GM11168 (cell line): ENCODE results near the gene STAMBPL1.

Experiments used
- in situ Hi-C: fragments of 300-500 bp; cut with MboI; formaldehyde crosslinking; loops from one replicate; pipeline ENCODE4 v1.12.0; 2022; ENCODE audit warnings: low sequenced_read_pairs; ENCODE audit not compliant: unreplicated experiment

The STAMBPL1 gene

DNA sequence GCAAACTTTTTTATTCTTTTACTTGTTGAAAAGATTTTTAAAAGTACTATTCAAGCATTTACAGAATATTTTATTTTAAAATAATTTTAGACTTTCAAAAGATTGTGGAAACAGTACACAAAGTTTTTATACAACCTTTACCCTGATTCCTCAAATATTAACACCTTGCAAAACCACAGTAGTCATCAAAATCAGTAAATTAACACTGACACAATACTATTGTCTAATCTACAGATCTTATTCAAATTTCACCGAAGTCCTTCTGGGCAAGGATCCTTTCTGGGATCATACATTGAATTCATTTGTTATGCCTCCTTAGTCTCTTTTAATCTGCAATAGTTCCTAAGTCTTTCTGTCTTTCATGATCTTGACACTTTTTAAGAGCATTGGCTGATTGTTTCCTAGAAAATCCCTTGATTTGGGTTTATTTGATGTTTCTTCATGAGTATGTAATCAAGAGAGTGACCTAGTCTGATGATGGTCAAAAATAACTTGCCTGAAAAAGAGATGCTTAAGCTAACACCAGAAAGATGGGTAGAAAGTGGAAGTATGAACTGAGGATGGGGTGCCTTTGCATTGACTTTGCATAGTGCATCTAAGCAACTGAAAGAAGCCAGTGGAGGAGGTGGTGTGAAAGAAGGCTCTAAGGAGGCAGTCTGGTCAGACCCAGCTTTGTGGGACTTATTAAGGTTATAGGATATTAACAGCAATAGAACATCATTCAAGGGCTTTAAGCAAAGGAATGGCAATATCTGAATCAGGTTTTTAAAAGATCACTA lies 9.7 kb downstream of the STAMBPL1 start:
- in situ Hi-C loops = no loop called here

DNA sequence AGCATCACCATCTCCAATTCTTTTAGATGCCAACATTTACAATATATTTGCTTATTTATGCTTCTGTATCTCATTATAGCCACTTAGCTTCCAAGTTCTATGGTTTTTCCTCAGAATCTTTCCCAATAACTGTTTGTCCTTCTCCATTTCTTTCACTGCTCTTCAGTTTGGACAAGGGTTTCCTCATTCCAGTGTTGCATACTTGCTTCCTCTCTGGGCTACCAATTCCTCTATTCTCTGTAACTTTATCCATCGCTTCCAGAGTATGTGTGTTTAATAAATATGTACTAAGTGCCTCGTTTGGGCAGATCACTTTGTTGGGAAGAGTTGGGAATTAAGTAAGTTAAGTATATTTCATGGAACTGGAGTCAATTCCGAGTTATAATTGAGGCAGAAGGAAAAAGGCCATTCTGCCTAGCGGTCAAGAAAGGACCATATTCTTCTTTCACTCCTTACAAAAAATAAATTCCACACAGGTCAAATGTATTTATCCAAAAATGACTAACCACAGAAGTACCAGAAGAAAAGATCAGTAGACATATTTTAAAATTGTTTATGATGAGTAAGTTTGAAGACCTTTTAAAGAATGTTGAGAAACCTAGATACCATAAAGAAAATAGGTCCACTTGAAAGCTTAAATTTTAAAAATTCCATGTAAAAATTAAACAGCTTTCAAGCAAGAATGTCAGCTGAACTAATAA lies 10.8 kb downstream of the STAMBPL1 start:
- in situ Hi-C loops = no loop called here

DNA sequence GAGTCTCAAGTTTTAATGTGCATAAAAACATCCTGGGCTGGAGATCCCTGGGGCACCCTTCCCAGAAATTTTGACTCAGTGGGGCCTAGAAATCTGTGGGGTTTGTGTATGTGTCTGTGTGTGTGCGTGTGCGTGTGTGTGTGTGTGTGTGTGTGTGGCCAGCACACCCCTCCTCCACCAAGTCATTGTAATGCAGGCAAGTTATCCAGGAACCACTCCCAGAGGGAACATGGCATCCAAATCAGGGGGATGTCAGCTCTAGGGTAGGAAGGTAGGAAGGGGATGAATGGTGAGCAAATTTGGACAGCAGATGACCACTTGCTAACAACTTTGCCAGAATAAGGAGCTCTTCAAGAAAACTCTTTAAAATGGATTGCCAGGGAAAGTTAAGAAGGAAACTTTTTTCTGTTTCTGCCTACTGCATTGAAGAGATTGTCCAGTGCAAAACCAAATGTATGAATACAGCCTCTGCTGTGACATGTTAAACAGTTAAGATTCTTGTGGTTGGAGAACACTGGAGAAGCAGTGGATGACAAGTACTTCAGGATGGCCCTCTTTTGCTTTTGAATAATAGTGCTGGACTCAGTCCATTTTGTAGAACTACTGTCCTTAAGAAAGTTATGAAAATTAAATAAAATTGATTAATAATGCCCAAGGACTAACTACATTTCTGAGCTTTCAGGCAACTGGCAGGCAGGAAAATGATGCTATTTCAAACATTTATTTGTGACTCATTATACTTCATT lies 12.3 kb downstream of the STAMBPL1 start:
- in situ Hi-C loops = no loop called here

DNA sequence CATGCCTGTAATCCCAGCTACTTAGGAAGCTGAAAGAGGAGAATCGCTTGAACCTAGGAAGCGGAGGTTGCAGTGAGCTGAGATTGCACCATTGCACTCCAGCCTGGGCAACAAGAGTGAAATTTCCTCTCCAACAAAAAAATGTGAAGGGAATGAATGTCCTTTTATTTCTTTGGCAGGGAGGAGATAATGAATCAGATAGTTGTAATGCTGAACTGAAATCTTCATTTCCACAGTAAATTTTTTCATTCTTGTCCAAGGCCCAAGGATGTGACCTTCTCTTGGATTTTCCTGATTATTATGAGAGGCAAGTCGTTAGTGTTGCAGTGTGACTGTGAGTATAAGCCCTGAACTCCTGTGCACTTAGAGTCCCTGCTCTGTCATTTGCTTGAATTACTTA lies 13.6 kb downstream of the STAMBPL1 start:
- in situ Hi-C loops = no loop called here

DNA sequence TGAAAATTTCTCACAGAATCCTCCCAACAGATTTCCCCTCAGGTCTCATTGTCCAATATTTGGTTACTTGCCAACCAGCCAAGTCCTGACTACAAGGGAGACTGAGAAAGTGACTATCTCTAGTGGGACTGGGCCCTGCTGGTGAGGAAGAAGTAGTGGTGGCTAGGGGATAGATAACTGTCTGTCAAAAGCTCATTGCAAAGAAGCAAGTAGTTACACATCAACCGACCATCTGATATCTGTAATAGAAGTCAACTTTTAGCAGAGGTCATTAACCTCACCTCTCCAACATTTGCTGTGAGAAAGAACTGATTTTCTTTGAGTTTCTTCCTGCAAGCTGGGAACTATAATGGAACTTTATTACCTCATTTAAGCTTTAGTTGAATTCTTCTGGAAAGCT lies 15.2 kb downstream of the STAMBPL1 start:
- in situ Hi-C loops = no loop called here

DNA sequence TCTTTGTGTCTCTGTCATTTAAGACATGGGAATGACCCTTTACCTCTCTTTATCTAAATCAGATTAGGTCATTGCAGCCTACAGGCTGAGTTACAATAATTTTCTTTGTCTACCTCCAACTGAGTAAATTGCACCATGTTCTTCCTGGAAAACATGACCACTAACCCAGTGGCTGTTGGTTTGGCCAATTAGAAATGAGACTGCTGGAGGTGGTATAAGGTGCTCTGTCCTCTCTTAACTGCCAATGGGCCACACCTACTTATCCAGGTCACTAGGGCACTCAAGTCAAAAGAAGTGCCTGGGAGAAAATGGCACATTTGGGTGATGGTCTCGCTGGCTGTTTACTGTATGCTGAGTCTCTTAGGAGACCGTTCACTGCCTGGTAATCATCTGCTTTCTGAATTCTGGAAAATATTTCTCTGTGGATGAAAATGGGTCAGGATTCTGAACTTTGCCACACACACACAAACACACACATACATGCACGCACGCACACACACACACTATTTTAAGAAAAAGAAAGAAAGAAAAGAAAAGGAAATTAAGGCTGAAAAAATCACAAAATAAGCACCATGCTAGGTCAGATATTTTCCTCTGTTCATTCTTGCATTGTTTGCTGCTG lies 16.4 kb downstream of the STAMBPL1 start:
- in situ Hi-C loops = no loop called here

DNA sequence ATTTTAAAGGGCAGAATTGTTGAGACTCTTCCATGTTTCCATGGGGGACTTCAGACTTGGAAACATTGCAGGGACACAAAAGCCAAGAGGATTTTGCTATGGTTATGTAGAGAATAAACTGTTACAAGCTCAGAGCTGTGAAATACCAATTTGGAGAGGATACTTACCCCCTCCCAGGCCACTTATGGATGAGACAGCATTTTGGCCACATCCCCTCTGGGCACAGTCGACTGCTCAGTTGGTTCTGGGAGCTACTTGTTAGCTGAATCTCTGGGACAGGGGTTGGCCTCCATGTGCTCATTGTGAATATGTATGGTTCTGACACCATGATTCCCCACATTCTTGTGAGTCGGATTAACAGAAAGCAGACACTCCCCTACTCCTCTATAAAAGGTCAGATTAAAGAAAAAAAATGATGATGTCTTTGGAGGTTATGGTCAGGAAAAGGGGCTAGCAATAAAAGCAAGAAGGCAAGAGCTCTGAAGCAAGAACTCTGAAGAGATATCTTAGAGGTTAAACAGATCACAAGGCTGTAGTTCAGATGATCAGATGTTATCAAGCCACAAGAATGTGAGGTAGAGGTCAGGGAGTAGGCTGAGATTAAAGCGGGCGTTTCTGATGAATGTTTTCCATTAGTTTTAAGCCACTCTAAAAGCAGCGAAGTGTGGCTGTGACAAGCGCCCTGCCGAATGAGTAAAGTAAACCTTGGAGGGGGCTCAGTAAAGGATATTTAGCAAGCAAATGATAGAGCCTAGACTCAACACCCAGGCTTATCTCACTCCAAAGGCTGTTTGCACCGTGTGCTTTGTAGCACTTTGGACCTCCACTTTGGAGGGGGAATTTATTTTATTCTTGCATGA lies 17.2 kb downstream of the STAMBPL1 start:
- in situ Hi-C loops = no loop called here

DNA sequence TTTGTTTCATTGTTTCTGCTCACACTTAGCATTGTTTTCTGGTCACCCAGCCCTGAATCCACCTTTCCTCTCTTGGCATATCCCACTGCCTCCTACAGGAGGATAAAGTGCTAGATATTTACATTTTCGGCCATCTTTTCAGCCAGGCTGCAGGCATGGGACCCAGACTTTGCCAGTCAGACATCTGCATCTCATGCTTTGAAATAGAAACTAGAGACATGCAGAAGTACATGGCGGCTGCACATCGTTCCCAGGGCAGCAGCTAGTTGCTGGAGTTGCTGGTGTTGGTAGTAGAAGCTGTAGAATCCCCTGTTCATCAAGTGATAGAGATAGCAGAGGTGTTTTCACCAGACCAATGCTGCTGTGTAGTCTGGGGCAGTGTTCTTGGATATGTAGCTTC lies 18.7 kb downstream of the STAMBPL1 start:
- in situ Hi-C loops = no loop called here

DNA sequence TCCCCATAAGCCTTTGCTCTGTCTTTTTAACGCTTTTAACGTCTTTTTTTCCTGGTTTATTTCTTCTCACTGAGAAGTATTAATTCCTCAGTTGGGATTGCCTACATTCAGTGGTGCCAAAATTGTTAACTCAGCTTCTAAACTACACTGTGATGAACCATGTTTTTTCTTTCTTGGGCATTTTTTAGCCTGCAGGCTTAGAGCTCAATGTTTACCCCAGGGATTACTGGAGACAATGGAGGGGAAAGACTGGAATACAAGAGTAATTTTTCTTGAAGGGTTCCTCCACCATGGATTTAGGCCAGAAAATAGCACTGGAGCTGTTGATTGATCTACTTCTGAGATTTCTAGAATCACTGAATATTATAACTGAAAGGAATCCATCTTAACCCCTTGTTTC lies 19.8 kb downstream of the STAMBPL1 start:
- in situ Hi-C loops = no loop called here

DNA sequence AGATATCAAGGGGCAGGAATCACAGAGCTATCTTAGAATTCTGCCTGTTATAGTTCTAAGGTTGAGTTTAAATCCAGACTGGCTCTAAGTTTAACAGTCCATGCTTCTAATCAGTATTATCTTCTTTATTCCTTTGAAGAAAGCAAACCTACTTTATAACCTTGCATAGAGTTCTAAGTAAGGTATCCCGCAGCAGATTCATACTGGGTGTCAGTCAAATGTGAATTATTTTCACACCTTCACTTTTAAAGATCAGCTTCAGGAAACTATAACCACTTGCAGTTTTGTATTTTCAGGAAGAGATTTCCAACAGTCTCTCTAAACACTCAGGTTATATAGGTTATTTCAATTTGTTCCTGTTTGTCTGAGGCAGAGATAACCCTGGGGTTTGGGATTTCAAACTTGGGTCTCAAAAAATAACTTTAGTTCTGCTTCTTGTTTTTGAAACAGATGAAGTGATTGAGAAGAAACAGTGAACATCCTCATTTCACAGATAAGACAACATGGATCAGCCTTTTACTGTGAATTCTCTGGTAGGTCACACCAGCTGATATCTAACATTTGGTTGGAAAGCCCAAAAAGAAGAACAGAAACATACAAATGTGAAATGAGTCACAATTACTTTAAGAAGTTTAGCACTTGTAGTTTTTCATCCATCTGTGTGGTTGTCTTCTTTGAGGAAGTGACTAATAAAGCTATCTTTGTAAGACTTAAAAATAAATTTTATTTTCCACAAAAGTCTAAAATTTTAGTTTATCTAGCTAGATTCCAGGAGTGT lies 21.4 kb downstream of the STAMBPL1 start:
- in situ Hi-C loops = no loop called here

DNA sequence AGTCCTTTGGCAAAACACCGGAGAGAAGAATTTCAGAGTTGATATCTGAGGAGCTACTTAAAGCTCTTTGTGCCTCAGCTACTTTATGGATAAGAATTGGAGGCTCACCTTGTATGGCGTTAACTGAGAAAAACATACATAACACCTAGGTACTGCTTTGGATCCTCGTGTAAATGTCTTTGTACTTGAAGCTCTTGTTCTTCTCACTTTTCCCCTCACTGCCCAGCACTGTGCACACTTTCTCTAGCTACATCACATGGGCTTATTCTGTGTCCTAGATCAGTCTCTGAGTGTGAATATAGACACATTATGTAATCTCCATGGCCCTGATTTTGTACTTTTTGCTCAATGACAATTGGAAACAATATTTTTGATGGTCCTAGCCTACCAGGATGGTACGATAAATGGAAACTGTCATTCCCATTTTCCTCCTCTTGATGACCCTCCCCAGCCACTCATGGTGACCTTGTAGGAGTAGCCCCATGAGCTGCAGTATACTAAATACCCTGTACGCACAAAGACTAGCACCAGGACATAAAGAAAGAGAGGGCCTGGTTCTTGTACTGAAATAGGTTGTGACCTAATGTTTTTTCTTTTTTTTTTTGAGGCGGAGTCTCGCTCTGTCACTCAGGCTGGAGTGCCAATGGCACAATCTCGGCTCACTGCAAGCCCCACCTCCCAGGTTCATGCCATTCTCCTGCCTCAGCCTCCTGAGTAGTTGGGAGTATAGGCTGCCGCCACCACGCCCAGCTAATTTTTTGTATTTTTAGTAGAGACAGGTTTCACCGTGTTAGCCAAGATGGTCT lies 22.1 kb downstream of the STAMBPL1 start:
- in situ Hi-C loops = no loop called here

DNA sequence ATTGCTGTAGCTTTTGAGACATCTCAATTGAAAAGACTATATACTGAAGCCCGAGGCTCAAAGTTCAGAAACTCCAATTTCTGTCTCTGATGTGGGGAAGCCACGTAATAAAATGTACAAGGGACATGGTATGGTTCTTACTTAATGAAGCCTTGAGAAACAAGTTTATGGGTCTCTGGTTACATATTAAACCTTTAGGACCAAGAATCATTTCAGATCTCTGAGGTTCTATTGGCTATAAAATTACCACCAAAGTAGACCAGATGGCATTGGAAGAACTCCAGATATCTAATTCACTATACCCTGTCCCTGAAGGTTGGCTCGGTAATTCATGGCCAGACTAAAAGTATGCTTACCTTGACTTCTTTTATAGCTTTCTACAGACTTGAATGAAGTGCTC lies 23.7 kb downstream of the STAMBPL1 start:
- in situ Hi-C loops = no loop called here

DNA sequence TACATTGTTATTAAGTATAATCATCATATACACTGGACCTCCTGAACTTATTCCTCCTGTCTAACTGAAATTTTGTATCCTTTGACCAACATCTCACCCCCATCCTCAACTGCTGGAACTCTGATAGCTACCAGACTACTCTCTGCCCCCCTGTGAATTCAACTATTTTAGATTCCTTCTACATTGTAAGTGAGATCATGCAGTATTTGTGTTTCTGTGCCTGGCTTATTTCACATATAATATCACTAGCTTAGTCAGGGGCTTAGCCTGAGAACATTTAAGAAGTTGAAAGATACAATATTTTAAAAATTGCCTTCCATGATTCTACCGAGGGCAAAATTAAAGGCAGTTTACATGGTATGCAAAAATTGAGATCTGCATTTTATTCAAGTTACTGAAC lies 26.9 kb downstream of the STAMBPL1 start:
- in situ Hi-C loops = no loop called here

DNA sequence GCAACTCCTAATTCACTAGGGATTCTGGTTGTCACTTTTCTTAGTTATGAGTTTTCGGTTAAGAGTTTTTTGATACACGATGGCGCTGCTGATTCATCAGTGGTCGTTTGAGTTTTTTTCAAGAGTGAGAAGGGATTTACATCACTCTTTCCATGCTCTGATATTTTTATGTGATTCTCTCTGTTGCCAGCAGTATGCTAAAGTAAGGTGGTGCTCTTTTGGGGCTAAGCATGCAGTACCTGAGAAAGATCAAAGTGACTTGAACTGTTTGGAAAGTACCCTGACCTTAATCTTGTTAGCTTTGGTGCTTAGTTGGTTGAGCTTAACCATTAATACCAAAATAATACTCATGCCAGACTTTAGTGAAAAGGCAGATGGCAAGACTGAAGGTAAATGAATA lies 28.1 kb downstream of the STAMBPL1 start:
- in situ Hi-C loops = no loop called here

DNA sequence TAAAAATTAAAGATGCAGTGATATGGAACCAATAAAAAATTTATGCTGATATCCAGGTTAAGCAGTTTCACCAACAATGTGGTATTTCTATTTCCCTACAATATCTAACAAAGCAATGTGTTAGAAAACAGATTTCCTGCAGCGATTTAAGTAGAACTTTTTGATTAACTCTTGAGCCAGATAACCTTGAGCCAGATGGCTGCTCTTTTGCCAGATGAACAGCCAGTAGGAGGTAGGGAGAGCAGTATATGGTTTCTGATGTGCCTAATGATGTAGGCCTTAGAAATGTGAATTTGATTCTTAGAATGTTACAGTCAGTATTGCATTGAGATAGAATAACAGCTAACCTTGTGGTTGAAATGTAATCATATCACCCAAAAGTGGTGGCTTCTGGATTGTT lies 31.1 kb downstream of the STAMBPL1 start:
- in situ Hi-C loops = no loop called here

DNA sequence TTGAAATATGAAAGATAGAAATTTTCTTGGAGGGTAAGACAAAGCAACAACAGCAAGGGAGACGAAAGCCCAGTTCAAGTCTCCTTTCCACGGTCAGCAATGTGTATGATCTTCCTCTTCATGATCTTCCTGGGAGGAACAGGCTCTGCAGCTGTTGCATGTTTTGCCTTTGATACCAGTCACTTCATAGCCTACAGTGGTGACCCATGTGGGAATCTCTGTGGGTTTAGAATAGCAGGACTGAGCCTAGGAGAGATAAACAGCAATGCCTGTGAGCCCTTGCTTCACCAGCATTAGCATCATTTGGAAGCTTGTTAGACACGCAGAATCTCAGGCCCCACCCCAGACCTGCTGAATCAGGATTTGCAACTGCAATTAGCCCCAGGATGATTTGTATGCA lies 31.8 kb downstream of the STAMBPL1 start:
- in situ Hi-C loops = no loop called here

DNA sequence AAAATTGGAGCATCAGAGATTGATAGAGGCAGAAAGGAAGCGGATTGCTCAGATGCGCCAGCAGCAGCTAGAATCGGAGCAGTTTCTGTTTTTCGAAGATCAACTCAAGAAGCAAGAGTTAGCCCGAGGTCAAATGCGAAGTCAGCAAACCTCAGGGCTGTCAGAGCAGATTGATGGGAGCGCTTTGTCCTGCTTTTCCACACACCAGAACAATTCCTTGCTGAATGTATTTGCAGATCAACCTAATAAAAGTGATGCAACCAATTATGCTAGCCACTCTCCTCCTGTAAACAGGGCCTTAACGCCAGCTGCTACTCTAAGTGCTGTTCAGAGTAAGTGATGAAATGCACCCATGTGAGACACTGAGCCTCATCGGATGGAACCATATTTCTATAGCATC lies 33.1 kb downstream of the STAMBPL1 start:
- in situ Hi-C loops = no loop called here

DNA sequence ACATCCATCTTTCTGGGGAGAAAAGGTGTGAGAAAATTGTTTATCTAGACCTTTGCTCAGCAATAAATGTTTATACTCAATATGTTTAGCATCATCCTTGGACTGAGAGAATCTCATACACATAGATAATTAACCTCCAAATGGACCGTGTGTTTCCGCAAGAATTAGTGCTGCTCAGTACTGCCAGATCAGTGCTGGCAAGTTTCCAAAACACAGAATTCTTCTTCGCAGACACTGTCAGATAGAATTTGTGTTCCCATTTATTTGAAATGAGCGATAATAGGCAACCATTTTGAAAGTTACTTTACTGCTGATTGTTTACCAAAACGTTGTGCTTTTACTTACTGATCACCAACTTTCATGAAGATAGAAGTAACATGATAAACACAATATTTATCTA lies 33.7 kb downstream of the STAMBPL1 start:
- in situ Hi-C loops = no loop called here
